CD4-positive, alpha-beta T cell (primary cell): ENCODE measurements around the gene TTC9. TPM values are rescaled to one million over a fixed set of nuclear protein-coding genes. Genes with fewer than 3 reads are reported as not detected.

Source experiments
- ATAC-seq: fragments of 200-7000 bp; cut with Tn5 transposase; one replicate; pipeline ENCODE4 v1.10.0; 2022; ENCODE audit warnings: mild to moderate bottlenecking; ENCODE audit not compliant: poor library complexity
- CTCF ChIA-PET: fragments of 350-600 bp; sonication (Branson Sonifier 250); formaldehyde crosslinking; loops from one replicate; lab custom pipeline; 2021; ENCODE audit warnings: antibody characterized with exemption, inconsistent platforms; lab: Charles Lee
- POLR2A ChIA-PET: fragments of 350-600 bp; sonication (Branson Sonifier 250); formaldehyde crosslinking; loops from one replicate; lab custom pipeline; 2021; ENCODE audit warnings: antibody characterized with exemption, inconsistent platforms; lab: Charles Lee
- DNase-seq, 14 experiments: peaks; one replicate each; pipeline ENCODE4 v3.0.0-alpha.2; 2013 to 2020; ENCODE audit warnings: mixed read lengths in 2 of 14
- H3K27ac ChIP-seq, 2 donors: one replicate each; pipeline versions ENCODE4 v1.5.1 to v1.7.0; 2013; ENCODE audit warnings: low read length in 2 of 2, low read depth in 1 of 2, mild to moderate bottlenecking in 1 of 2
- H3K27me3 ChIP-seq, 2 experiments: 1 replicate in 1 of 2; 2 replicates in 1 of 2; pipeline versions ENCODE4 v1.6.1 to v1.7.0; 2013; ENCODE audit warnings: low read length in 2 of 2, control low read depth in 1 of 2, mild to moderate bottlenecking in 1 of 2, moderate library complexity in 1 of 2; ENCODE audit not compliant: insufficient read depth in 2 of 2, control insufficient read depth in 1 of 2
- H3K36me3 ChIP-seq: one replicate; pipeline ENCODE4 v1.6.1; 2013; ENCODE audit warnings: low read length, control low read depth; ENCODE audit not compliant: insufficient read depth
- H3K4me1 ChIP-seq: one replicate; pipeline ENCODE4 v1.6.1; 2013; ENCODE audit warnings: low read length, control low read depth; ENCODE audit not compliant: insufficient read depth
- H3K4me3 ChIP-seq: one replicate; pipeline ENCODE4 v1.5.1; 2013; ENCODE audit warnings: mild to moderate bottlenecking, low read length, moderate library complexity
- H3K9me3 ChIP-seq, 2 experiments: 1 replicate in 1 of 2; 2 replicates in 1 of 2; pipeline versions ENCODE4 v1.6.1 to v1.7.0; 2013; ENCODE audit warnings: low read length in 2 of 2, mild to moderate bottlenecking in 2 of 2, control low read depth in 1 of 2, moderate library complexity in 1 of 2; ENCODE audit not compliant: control insufficient read depth in 1 of 2, insufficient read depth in 1 of 2
- H3K27ac Mint-ChIP-seq: one replicate; pipeline ENCODE4 v1.8.0; 2020; ENCODE audit warnings: mixed read lengths
- H3K27me3 Mint-ChIP-seq: one replicate; pipeline ENCODE4 v1.8.0; 2021; ENCODE audit warnings: mixed read lengths
- H3K36me3 Mint-ChIP-seq: one replicate; pipeline ENCODE4 v1.8.0; 2021; ENCODE audit warnings: low read depth, mixed read lengths
- H3K4me1 Mint-ChIP-seq: one replicate; pipeline ENCODE4 v1.8.0; 2021; ENCODE audit warnings: low read depth, mixed read lengths
- H3K4me3 Mint-ChIP-seq: one replicate; pipeline ENCODE4 v1.8.0; 2020; ENCODE audit warnings: mild to moderate bottlenecking, mixed read lengths
- H3K9me3 Mint-ChIP-seq: one replicate; pipeline ENCODE4 v1.8.0; 2020; ENCODE audit warnings: mixed read lengths
- intact Hi-C, 2 experiments: fragments of 100-400 bp; cut with DNase I in 1 of 2; cut with micrococcal nuclease in 1 of 2; formaldehyde crosslinking; loops; one replicate each; pipeline versions ENCODE4 v1.15.1 to v1.9.0; 2023 to 2025; cut with DNase I, micrococcal nuclease
- total RNA-seq, 174 experiments: library from RNA in 2 of 174; stranded (reverse) in 2 of 174; gene quantifications; one replicate each; pipeline ENCODE4 v1.2.3 and lab custom pipeline; 2021 to 2026
- TF ChIP-seq, protein P1 (sequence below): fragments of 200-600 bp; IDR thresholded peaks from one replicate; pipeline ENCODE4 v1.8.0; 2022; ENCODE audit warnings: antibody characterized with exemption, mild to moderate bottlenecking

The TTC9 gene
- total RNA-seq, 2 experiments from 2014 or later: 6.8 to 7.0 TPM

DNA sequence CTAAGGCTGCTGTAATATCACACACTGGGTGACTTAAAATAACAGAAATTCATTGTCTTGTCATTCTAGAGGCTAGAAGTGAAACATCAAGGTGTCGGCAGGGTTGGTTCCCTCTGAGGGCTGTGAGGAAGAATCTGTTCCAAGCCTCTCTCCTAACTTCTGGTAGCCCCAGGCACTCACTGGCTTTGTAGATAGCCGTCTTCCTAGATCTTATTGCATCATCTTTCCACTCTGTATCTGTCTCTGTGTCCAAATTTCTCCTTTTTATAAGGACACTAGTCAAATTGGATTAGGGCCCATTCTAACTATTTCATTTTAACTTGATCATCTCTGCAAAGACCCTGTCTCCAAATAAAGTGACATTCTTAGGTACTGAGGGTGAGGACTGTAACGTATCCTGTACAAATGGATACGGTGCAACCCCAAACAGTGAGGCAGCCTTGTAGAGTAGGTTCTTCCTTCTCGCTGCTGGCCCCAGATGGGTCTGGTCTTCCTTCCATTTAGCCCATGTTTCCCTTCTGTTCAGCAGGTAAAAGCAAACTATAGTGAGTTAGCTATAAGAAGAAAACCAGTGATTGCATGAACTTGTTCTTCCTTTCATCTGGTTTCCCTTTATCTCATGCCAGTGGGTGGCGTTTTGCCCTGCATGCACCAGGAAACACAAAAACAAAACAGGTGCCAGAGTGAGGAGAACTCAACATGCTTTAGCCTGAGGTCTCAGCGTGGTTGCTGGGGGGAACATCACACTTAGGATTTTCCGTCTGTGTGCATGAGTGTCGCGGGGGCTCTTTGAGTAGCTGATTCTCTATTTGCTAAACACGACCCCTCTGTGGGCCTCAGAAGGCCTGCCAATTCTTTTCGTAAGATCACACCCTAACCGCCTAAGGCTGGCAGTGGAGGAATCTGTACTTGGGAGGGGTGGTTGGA lies 19.5 kb downstream of the TTC9 start:
- peak; percentile 85 for ATAC-seq
- H3K27ac Mint-ChIP-seq: peak overlapping the region; percentile 95
- H3K36me3 ChIP-seq: peaks cover 16% of the 10 kb centered on the region
- TF ChIP-seq, protein P1, sequence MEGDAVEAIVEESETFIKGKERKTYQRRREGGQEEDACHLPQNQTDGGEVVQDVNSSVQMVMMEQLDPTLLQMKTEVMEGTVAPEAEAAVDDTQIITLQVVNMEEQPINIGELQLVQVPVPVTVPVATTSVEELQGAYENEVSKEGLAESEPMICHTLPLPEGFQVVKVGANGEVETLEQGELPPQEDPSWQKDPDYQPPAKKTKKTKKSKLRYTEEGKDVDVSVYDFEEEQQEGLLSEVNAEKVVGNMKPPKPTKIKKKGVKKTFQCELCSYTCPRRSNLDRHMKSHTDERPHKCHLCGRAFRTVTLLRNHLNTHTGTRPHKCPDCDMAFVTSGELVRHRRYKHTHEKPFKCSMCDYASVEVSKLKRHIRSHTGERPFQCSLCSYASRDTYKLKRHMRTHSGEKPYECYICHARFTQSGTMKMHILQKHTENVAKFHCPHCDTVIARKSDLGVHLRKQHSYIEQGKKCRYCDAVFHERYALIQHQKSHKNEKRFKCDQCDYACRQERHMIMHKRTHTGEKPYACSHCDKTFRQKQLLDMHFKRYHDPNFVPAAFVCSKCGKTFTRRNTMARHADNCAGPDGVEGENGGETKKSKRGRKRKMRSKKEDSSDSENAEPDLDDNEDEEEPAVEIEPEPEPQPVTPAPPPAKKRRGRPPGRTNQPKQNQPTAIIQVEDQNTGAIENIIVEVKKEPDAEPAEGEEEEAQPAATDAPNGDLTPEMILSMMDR: peak; percentile 33
- no peaks in the 10 kb centered on the region for H3K27me3 Mint-ChIP-seq
- intact Hi-C loops: loop anchor here (2.0 to 5.0 kb wide), 3 partner anchors 18 to 52 kb away; no protein-coding TSS in a partner anchor
- peaks cover 22% of the 10 kb centered on the region for H3K36me3 Mint-ChIP-seq
- H3K4me3 ChIP-seq: peak overlapping the region; percentile 18
- H3K4me1 ChIP-seq: peaks cover 82% of the 10 kb centered on the region
- CTCF ChIA-PET: interaction anchor here (0.7 to 3.5 kb wide), 5 partner anchors 10 to 47 kb away, joined by 3 to 18 read pairs (median 3); partner anchors contain the start of gene TTC9
- POLR2A ChIA-PET: interaction anchor here (0.7 to 9.3 kb wide), 8 partner anchors 9 to 246 kb away, joined by 3 to 182 read pairs (median 6); partner anchors contain the start of genes PCNX1 and TTC9
- peak overlapping the region; percentile 59 to 62 for H3K27ac ChIP-seq
- H3K4me3 Mint-ChIP-seq: peak overlapping the region; percentile 80
- peak; percentile 32 to 83 (median 58) for DNase-seq
- H3K9me3 ChIP-seq: no peaks in the 10 kb centered on the region
- no peaks in the 10 kb centered on the region for H3K9me3 Mint-ChIP-seq
- peaks cover 85% of the 10 kb centered on the region for H3K4me1 Mint-ChIP-seq
- H3K27me3 ChIP-seq: no peaks in the 10 kb centered on the region

DNA sequence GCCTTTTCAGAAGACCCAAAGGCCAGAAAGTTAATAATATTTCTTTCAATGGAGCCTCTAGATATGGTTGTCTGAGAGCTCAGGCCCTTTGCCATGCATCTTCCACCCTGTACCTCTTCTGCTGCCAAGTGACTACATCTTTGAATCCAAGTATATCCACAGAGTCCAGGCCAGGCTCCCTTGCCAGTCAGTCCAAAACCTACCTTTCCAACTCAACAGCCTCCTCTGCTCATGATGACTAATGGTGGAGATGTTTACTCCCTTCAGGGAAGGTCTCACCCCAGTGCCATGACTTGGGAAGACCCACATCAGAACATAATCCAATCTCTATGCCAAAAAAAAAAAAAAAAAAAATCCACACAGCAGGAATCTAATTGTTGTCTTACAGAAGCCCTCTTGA lies 20.4 kb downstream of the TTC9 start:
- Mint-ChIP-seq H3K4me1 (peaks cover 85% of the 10 kb centered on the region), H3K27ac (peak overlapping the region; percentile 95), H3K9me3 (no peaks in the 10 kb centered on the region), H3K36me3 (peaks cover 29% of the 10 kb centered on the region), H3K27me3 (no peaks in the 10 kb centered on the region), H3K4me3 (peak overlapping the region; percentile 80)
- no peak for DNase-seq
- Histone ChIP-seq H3K4me3 (no peak overlapping the region), H3K4me1 (peaks cover 75% of the 10 kb centered on the region), H3K27me3 (no peaks in the 10 kb centered on the region), H3K27ac (peak overlapping the region; percentile 59 to 62), H3K9me3 (no peaks in the 10 kb centered on the region), H3K36me3 (peaks cover 18% of the 10 kb centered on the region)
- CTCF ChIA-PET: interaction anchor here (1.6 to 3.5 kb wide), 2 partner anchors 16 to 20 kb away, joined by 14 to 18 read pairs; partner anchors contain the start of gene TTC9
- POLR2A ChIA-PET: interaction anchor here (1.1 to 9.3 kb wide), 5 partner anchors 10 to 61 kb away, joined by 5 to 182 read pairs (median 7); partner anchors contain the start of gene TTC9
- TF ChIP-seq, protein P1: no peak
- intact Hi-C loops: loop anchor here (5.0 kb wide), 1 partner anchor 40 kb away; no protein-coding TSS in a partner anchor
- ATAC-seq: no peak

DNA sequence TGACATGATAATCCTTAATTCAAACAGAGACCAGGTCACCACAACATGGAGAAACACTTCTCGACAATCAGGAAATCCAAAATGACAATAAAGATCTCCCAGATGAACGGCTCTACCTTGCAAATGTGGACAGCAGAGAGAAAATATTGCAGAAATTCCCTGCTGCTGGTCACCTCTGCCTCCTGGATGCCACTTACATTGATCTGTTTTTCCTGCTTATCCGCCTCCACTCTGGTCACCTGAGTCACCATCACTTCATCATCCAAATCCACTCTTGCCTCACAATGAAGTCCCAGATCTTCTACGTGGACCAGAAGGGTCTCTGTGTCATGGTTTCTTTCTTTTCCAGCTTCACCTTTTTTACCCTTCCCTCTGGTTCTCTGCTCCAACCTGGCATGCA lies 21.1 kb downstream of the TTC9 start:
- peak overlapping the region in 1 of 2 donors; percentile 62 for H3K27ac ChIP-seq

More for the DNA sequence above, 21.1 kb downstream of the TTC9 start:
- Histone ChIP-seq H3K27me3 (no peaks in the 10 kb centered on the region), H3K4me1 (peaks cover 73% of the 10 kb centered on the region), H3K4me3 (no peak overlapping the region), H3K36me3 (peaks cover 25% of the 10 kb centered on the region), H3K9me3 (no peaks in the 10 kb centered on the region)
- peak overlapping the region; percentile 49 for H3K4me3 Mint-ChIP-seq
- POLR2A ChIA-PET: no interaction called here
- no peaks in the 10 kb centered on the region for H3K27me3 Mint-ChIP-seq
- no peaks in the 10 kb centered on the region for H3K9me3 Mint-ChIP-seq
- CTCF ChIA-PET: interaction anchor here (3.5 kb wide), 1 partner anchor 21 kb away, joined by 18 read pairs; the partner anchor contains the start of gene TTC9
- H3K27ac Mint-ChIP-seq: peak overlapping the region; percentile 95
- intact Hi-C loops: loop anchor here (5.0 kb wide), 1 partner anchor 41 kb away; no protein-coding TSS in a partner anchor
- no peak for ATAC-seq
- H3K4me1 Mint-ChIP-seq: peaks cover 86% of the 10 kb centered on the region
- DNase-seq: no peak
- H3K36me3 Mint-ChIP-seq: peaks cover 36% of the 10 kb centered on the region
- TF ChIP-seq, protein P1: no peak
